H1 (cell line): ENCODE data around the gene SPOCK1. TPM values are rescaled to one million over a fixed set of nuclear protein-coding genes. Genes with fewer than 3 reads are reported as not detected.

Source experiments
- CTCF ChIA-PET: fragments of 300-600 bp; sonication (Branson Sonifier 250); formaldehyde crosslinking; loops from one replicate; lab custom pipeline; 2021; ENCODE audit not compliant: partially characterized antibody; lab: Charles Lee
- POLR2A ChIA-PET: fragments of 300-600 bp; sonication (Branson Sonifier 250); formaldehyde crosslinking; loops from one replicate; lab custom pipeline; 2021; ENCODE audit warnings: inconsistent platforms; ENCODE audit not compliant: partially characterized antibody; lab: Charles Lee
- DNase-seq, 2 experiments: peaks; one replicate each; pipeline versions ENCODE4 v3.0.0 to v3.0.0-alpha.2; 2010 to 2022; ENCODE audit warnings: low spot score in 2 of 2, low read depth in 1 of 2, mixed read lengths in 1 of 2
- FAIRE-seq: peaks from 2 replicates; lab custom pipeline; 2011; peaks lifted over from hg19 to GRCh38; lab: Jason Lieb, UNC
- H2AFZ ChIP-seq: 2 replicates; pipeline ENCODE4 v1.8.1; 2012; ENCODE audit warnings: low read length, inconsistent platforms
- H2AK5ac ChIP-seq: 2 replicates; pipeline ENCODE4 v1.6.1; 2013; ENCODE audit warnings: low read depth, low read length
- H2BK120ac ChIP-seq: replicated peaks from 2 replicates; pipeline ENCODE3; 2013; ENCODE audit warnings: low read depth, low read length, inconsistent platforms
- H2BK12ac ChIP-seq: 2 replicates; pipeline ENCODE4 v1.6.1; 2013; ENCODE audit warnings: low read depth, low read length
- H2BK15ac ChIP-seq: 2 replicates; pipeline ENCODE4 v1.6.1; 2013; ENCODE audit warnings: low read length
- H2BK20ac ChIP-seq: 2 replicates; pipeline ENCODE4 v1.6.1; 2013; ENCODE audit warnings: low read length
- H2BK5ac ChIP-seq: 2 replicates; pipeline ENCODE4 v1.6.1; 2013; ENCODE audit warnings: low read depth, low read length
- H3K14ac ChIP-seq: 2 replicates; pipeline ENCODE4 v1.6.1; 2013; ENCODE audit warnings: inconsistent platforms; ENCODE audit not compliant: insufficient read length
- H3K18ac ChIP-seq: 2 replicates; pipeline ENCODE4 v1.6.1; 2013; ENCODE audit warnings: low read length; ENCODE audit errors: extremely low read depth
- H3K23ac ChIP-seq: 2 replicates; pipeline ENCODE4 v1.6.1; 2013; ENCODE audit warnings: inconsistent platforms; ENCODE audit not compliant: insufficient read length
- H3K23me2 ChIP-seq: 2 replicates; pipeline ENCODE4 v1.6.1; 2013; ENCODE audit warnings: low read depth, low read length
- H3K27ac ChIP-seq: 2 replicates; pipeline ENCODE4 v1.6.1; 2011; ENCODE audit warnings: low read depth, low read length, inconsistent platforms
- H3K27me3 ChIP-seq, 4 experiments: replicated peaks in 1 of 4; 1 replicate in 1 of 4; 2 replicates in 3 of 4; pipeline versions ENCODE4 v1.6.1 to v1.8.1; 2011 to 2013; ENCODE audit warnings: low read length in 3 of 4, mild to moderate bottlenecking in 3 of 4, inconsistent platforms in 2 of 4, mixed read lengths in 2 of 4, moderate library complexity in 1 of 4; ENCODE audit not compliant: control insufficient read depth in 3 of 4, insufficient read depth in 3 of 4; ENCODE audit errors: extremely low read depth in 1 of 4
- H3K36me3 ChIP-seq, 4 experiments: 2 replicates each; pipeline versions ENCODE4 v1.6.1 to v1.8.1; 2011 to 2013; ENCODE audit warnings: mild to moderate bottlenecking in 4 of 4, low read length in 3 of 4, moderate library complexity in 2 of 4, control low read depth in 1 of 4, inconsistent platforms in 1 of 4; ENCODE audit not compliant: insufficient read depth in 4 of 4, control insufficient read depth in 2 of 4
- H3K4ac ChIP-seq: replicated peaks from 2 replicates; pipeline ENCODE3; 2013; ENCODE audit warnings: low read length, low read depth, mixed read lengths, inconsistent platforms; ENCODE audit not compliant: insufficient read length
- H3K4me1 ChIP-seq, 4 experiments: replicated peaks in 1 of 4; 1 replicate in 1 of 4; 2 replicates in 3 of 4; pipeline versions ENCODE4 v1.6.1 to v1.8.1; 2011 to 2013; ENCODE audit warnings: low read length in 3 of 4, inconsistent platforms in 2 of 4, mixed read lengths in 1 of 4; ENCODE audit not compliant: insufficient read depth in 4 of 4, control insufficient read depth in 3 of 4
- H3K4me2 ChIP-seq, 2 experiments: 2 replicates each; pipeline versions ENCODE4 v1.6.1 to v1.8.1; 2011 to 2013; ENCODE audit warnings: low read depth in 2 of 2, low read length in 2 of 2, control low read depth in 1 of 2, inconsistent platforms in 1 of 2, mild to moderate bottlenecking in 1 of 2; ENCODE audit not compliant: insufficient read depth in 1 of 2
- H3K4me3 ChIP-seq, 4 experiments: fragments of 200-600, 300-600 bp in 1 of 4; sonication (generic), shearing (Covaris generic), sonication (Bioruptor Twin) in 1 of 4; 2 replicates each; pipeline versions ENCODE4 v1.5.1 to v1.8.1; 2011 to 2016; ENCODE audit warnings: low read length in 4 of 4, low read depth in 3 of 4, control low read depth in 2 of 4, inconsistent platforms in 2 of 4, mild to moderate bottlenecking in 2 of 4, mixed read lengths in 1 of 4, moderate library complexity in 1 of 4; ENCODE audit not compliant: insufficient read depth in 2 of 4; ENCODE audit errors: extremely low read depth in 1 of 4
- H3K56ac ChIP-seq: replicated peaks from 2 replicates; pipeline ENCODE3; 2013; ENCODE audit warnings: low read depth, mild to moderate bottlenecking, mixed read lengths, low read length, inconsistent platforms; ENCODE audit not compliant: insufficient read length
- H3K79me1 ChIP-seq: 2 replicates; pipeline ENCODE4 v1.6.1; 2013; ENCODE audit warnings: low read depth, low read length, control low read depth
- H3K79me2 ChIP-seq, 2 experiments: 2 replicates each; pipeline versions ENCODE4 v1.6.1 to v1.8.1; 2012 to 2013; ENCODE audit warnings: low read length in 2 of 2, mild to moderate bottlenecking in 2 of 2, inconsistent platforms in 1 of 2; ENCODE audit not compliant: insufficient read depth in 2 of 2, control insufficient read depth in 1 of 2
- H3K9ac ChIP-seq, 4 experiments: replicated peaks in 1 of 4; 1 replicate in 1 of 4; 2 replicates in 3 of 4; pipeline versions ENCODE4 v1.6.1 to v1.8.1; 2011 to 2013; ENCODE audit warnings: low read depth in 3 of 4, low read length in 3 of 4, control low read depth in 2 of 4, mild to moderate bottlenecking in 2 of 4, moderate library complexity in 2 of 4, inconsistent platforms in 1 of 4; ENCODE audit errors: extremely low read depth in 1 of 4
- H3K9me3 ChIP-seq, 2 experiments: 2 replicates each; pipeline versions ENCODE4 v1.6.1 to v1.8.1; 2012 to 2013; ENCODE audit warnings: mild to moderate bottlenecking in 2 of 2, moderate library complexity in 2 of 2, control low read depth in 1 of 2, inconsistent platforms in 1 of 2, low read depth in 1 of 2, low read length in 1 of 2, mixed read lengths in 1 of 2; ENCODE audit not compliant: insufficient read depth in 2 of 2
- H4K20me1 ChIP-seq, 2 experiments: replicated peaks in 1 of 2; 2 replicates each; pipeline versions ENCODE3 to v1.8.1; 2011 to 2013; ENCODE audit warnings: inconsistent platforms in 2 of 2, low read length in 2 of 2, mild to moderate bottlenecking in 1 of 2; ENCODE audit not compliant: insufficient read depth in 2 of 2, control insufficient read depth in 1 of 2
- H4K5ac ChIP-seq: 2 replicates; pipeline ENCODE4 v1.6.1; 2013; ENCODE audit warnings: low read length, low read depth, mixed read lengths, inconsistent platforms; ENCODE audit not compliant: insufficient read length
- H4K8ac ChIP-seq: 2 replicates; pipeline ENCODE4 v1.8.0; 2013; ENCODE audit warnings: mild to moderate bottlenecking, moderate library complexity, low read length, inconsistent platforms; ENCODE audit not compliant: insufficient read depth; ENCODE audit errors: extremely low read depth
- H4K91ac ChIP-seq: replicated peaks from 2 replicates; pipeline ENCODE3; 2013; ENCODE audit warnings: low read length, mixed read lengths, inconsistent platforms; ENCODE audit not compliant: insufficient read length
- CBX8 ChIP-seq: fragments of 300-800, 300-1000 bp; sonication (generic); IDR thresholded peaks from 2 replicates; pipeline ENCODE4 v1.7.1; 2016; ENCODE audit warnings: low read depth, low read length, borderline replicate concordance
- CEBPB ChIP-seq: IDR thresholded peaks from 2 replicates; pipeline ENCODE4 v1.6.1; 2012; ENCODE audit warnings: low read depth, low read length
- EZH2 ChIP-seq: fragments of 200-600 bp; sonication (generic); IDR thresholded peaks from 2 replicates; pipeline ENCODE4 v1.7.1; 2012; ENCODE audit warnings: low read depth, mild to moderate bottlenecking, moderate library complexity, low read length, inconsistent platforms; ENCODE audit not compliant: severe bottlenecking
- FOSL1 ChIP-seq: IDR thresholded peaks from 2 replicates; pipeline ENCODE4 v1.6.1; 2011; ENCODE audit warnings: mild to moderate bottlenecking, low read depth, low read length, moderate library complexity; ENCODE audit not compliant: insufficient read depth
- HDAC6 ChIP-seq: IDR thresholded peaks from one replicate; pipeline ENCODE4 v1.7.1; 2012; ENCODE audit warnings: low read depth, mild to moderate bottlenecking, inconsistent platforms, low read length, moderate library complexity
- KDM4A ChIP-seq: IDR thresholded peaks from one replicate; pipeline ENCODE4 v1.7.1; 2012; ENCODE audit warnings: low read depth, mild to moderate bottlenecking, moderate library complexity, low read length, inconsistent platforms; ENCODE audit not compliant: severe bottlenecking
- MAFK ChIP-seq: IDR thresholded peaks from 2 replicates; pipeline ENCODE4 v1.6.1; 2012; ENCODE audit warnings: low read depth, mild to moderate bottlenecking, improper control_type of control experiment, low read length
- NRF1 ChIP-seq: IDR thresholded peaks from 2 replicates; pipeline ENCODE4 v1.6.1; 2011; ENCODE audit warnings: mild to moderate bottlenecking, low read depth, low read length, improper control_type of control experiment
- RXRA ChIP-seq: IDR thresholded peaks from 2 replicates; pipeline ENCODE4 v1.6.1; 2011; ENCODE audit warnings: low read depth, mild to moderate bottlenecking, low read length, moderate library complexity; ENCODE audit not compliant: insufficient read depth
- SAP30 ChIP-seq: fragments of 300-600 bp; sonication (generic); IDR thresholded peaks from 2 replicates; pipeline ENCODE4 v1.7.1; 2012; ENCODE audit warnings: low read length, moderate library complexity, mild to moderate bottlenecking, inconsistent platforms; ENCODE audit not compliant: insufficient read depth, insufficient replicate concordance
- YY1 ChIP-seq: IDR thresholded peaks from 2 replicates; pipeline ENCODE4 v1.6.1; 2011; ENCODE audit warnings: low read depth, mild to moderate bottlenecking, low read length
- ZNF274 ChIP-seq: IDR thresholded peaks from 2 replicates; pipeline ENCODE4 v1.7.0; 2012; ENCODE audit warnings: low read length, borderline replicate concordance; ENCODE audit errors: extremely low read depth
- WGBS, 2 experiments: shearing (Covaris generic) in 1 of 2; methylation state at CpG; one replicate each; pipeline versions ENCODE4 v1.1.6 to v1.1.7; 2013 to 2015; ENCODE audit warnings: low lambda C conversion rate in 2 of 2, mixed read lengths in 2 of 2, inconsistent platforms in 1 of 2, low coverage in 1 of 2, missing lambda C conversion rate in 1 of 2; ENCODE audit not compliant: insufficient replicate concordance in 2 of 2, insufficient coverage in 1 of 2, insufficient read length in 1 of 2; ENCODE audit errors: extremely low coverage in 1 of 2, missing lambda C conversion rate in 1 of 2; 5-methylcytosine and 5-hydroxymethylcytosine counted together
- polyA plus RNA-seq, 7 experiments: library from polyadenylated mRNA; depleted of rRNA in 3 of 7; stranded (reverse) in 5 of 7; unstranded in 2 of 7; fragments of >200 nt in 5 of 7; fragments of 200-250 nt in 2 of 7; gene quantifications; 1 replicate in 5 of 7; 2 replicates in 1 of 7; 4 replicates in 1 of 7; pipeline versions ENCODE4 v1.2.1 to v1.2.3, GENCODE V29; 2011 to 2013; ENCODE audit warnings: missing spikeins in 2 of 7, mixed read lengths in 2 of 7
- total RNA-seq: library from RNA; stranded (reverse); fragmentation: NEBNext Ultra II Directional; extraction: Animal tissue kit (Norgen Biotek cat#: 25700); gene quantifications from 2 replicates; pipeline ENCODE4 v1.2.1, GENCODE V29; 2021
- TF ChIP-seq, protein P1 (sequence below): IDR thresholded peaks from 2 replicates; pipeline ENCODE4 v1.6.1; 2012; ENCODE audit warnings: inconsistent platforms
- TF ChIP-seq, protein P2 (sequence below): IDR thresholded peaks from 2 replicates; pipeline ENCODE4 v1.6.1; 2011; ENCODE audit warnings: low read depth, mild to moderate bottlenecking, low read length; ENCODE audit not compliant: insufficient read depth

Gene SPOCK1
- total and polyA plus RNA-seq, 2 of the 8 experiments (the other 6 are each of a cell fraction or from before 2014, with no cell fraction given) = 6.9 to 18.1 TPM

DNA sequence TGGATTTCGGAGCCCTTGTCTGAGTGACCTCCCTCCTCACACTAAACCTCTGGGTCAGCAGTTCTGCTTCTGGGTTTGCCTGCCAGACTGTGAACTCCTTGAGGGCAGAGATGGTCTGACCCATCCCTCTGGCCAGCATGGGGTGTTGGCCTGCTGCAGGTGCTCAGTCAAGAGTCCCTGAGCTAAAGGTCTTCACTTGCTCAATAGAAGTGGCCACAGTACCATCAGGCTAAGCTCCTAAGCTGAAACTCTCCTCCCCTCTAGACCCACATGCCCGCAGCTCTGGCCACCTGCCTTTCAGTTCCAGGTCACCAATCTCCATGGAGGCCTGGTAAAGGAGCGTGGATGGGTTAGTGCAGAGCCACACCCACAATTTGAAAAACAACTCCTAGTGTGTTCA lies 316.6 kb downstream of the SPOCK1 start:
- H3K23me2 ChIP-seq = no peaks in the 10 kb centered on the region
- no peak overlapping the region for H3K4me2 ChIP-seq
- H3K4me1 ChIP-seq = no peaks in the 10 kb centered on the region
- no peak overlapping the region for H4K8ac ChIP-seq
- H3K9ac ChIP-seq = no peak overlapping the region
- FAIRE-seq (no peak), DNase-seq (no peak)
- no peak overlapping the region for H3K14ac ChIP-seq
- H3K23ac ChIP-seq = no peak overlapping the region
- no peak overlapping the region for H2BK5ac ChIP-seq
- H3K27ac ChIP-seq = no peak overlapping the region
- H3K4me3 ChIP-seq = no peak overlapping the region
- ChIA-PET CTCF (interaction anchor here (1.0 to 1.7 kb wide), 2 partner anchors 14 to 36 kb away, joined by 3 to 7 read pairs; no protein-coding TSS in a partner anchor), POLR2A (no interaction called here)
- H3K27me3 ChIP-seq = no peaks in the 10 kb centered on the region
- no peak overlapping the region for H4K5ac ChIP-seq
- H2BK15ac ChIP-seq = no peak overlapping the region
- WGBS, 2 experiments = 81% methylated on average over 3 of the region's 3 CpGs; no CpG with 5 or more reads in 1 of the 2 experiments
- H2BK120ac ChIP-seq = no peak overlapping the region
- H4K91ac ChIP-seq = no peak overlapping the region
- no peak overlapping the region for H2AFZ ChIP-seq
- no peaks in the 10 kb centered on the region for H3K36me3 ChIP-seq
- no peaks in the 10 kb centered on the region for H3K79me1 ChIP-seq
- H4K20me1 ChIP-seq = no peaks in the 10 kb centered on the region
- H3K18ac ChIP-seq = no peak overlapping the region
- H2BK20ac ChIP-seq = no peak overlapping the region
- H3K56ac ChIP-seq = no peak overlapping the region
- no peak overlapping the region for H2BK12ac ChIP-seq
- H3K4ac ChIP-seq = no peak overlapping the region
- H2AK5ac ChIP-seq = no peak overlapping the region
- no peaks in the 10 kb centered on the region for H3K9me3 ChIP-seq
- H3K79me2 ChIP-seq = no peaks in the 10 kb centered on the region
- TF ChIP-seq MAFK = no peak
- no peak for TF ChIP-seq CEBPB
- TF ChIP-seq NRF1 = no peak
- no peak for TF ChIP-seq HDAC6
- no peak for TF ChIP-seq EZH2
- no peak for TF ChIP-seq RXRA
- TF ChIP-seq FOSL1 = no peak
- TF ChIP-seq, protein P1, sequence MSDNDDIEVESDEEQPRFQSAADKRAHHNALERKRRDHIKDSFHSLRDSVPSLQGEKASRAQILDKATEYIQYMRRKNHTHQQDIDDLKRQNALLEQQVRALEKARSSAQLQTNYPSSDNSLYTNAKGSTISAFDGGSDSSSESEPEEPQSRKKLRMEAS = no peak
- TF ChIP-seq CBX8 = no peak
- TF ChIP-seq YY1 = no peak
- no peak for TF ChIP-seq SAP30
- TF ChIP-seq ZNF274 = no peak
- TF ChIP-seq KDM4A = no peak
- TF ChIP-seq, protein P2, sequence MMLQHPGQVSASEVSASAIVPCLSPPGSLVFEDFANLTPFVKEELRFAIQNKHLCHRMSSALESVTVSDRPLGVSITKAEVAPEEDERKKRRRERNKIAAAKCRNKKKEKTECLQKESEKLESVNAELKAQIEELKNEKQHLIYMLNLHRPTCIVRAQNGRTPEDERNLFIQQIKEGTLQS = no peak
